WTC11 (cell line): ENCODE measurements around the gene DUSP1. TPM values are rescaled to one million over a fixed set of nuclear protein-coding genes. Genes with fewer than 3 reads are reported as not detected.

ENCODE experiments used
- ATAC-seq: fragments of 200-7000 bp; cut with Tn5 transposase; 2 replicates; pipeline ENCODE4 v1.10.0; 2021; ENCODE audit warnings: mild to moderate bottlenecking, moderate library complexity
- CTCF ChIA-PET: fragments of 300-600 bp; sonication (Branson Sonifier 250); formaldehyde crosslinking; loops from one replicate; lab custom pipeline; 2021; ENCODE audit warnings: antibody characterized with exemption; lab: Charles Lee
- POLR2A ChIA-PET: fragments of 350-600 bp; sonication (Branson Sonifier 250); formaldehyde crosslinking; loops from one replicate; lab custom pipeline; 2021; ENCODE audit warnings: antibody characterized with exemption; lab: Charles Lee
- DNase-seq: peaks from one replicate; pipeline ENCODE4 v3.0.0; 2021; ENCODE audit warnings: low spot score
- H3K27ac Mint-ChIP-seq: 2 replicates; pipeline ENCODE4 v1.8.0; 2021; ENCODE audit warnings: mixed read lengths
- H3K27me3 Mint-ChIP-seq: 2 replicates; pipeline ENCODE4 v1.8.0; 2021; ENCODE audit warnings: low read depth, mild to moderate bottlenecking, moderate library complexity, mixed read lengths
- H3K36me3 Mint-ChIP-seq: 2 replicates; pipeline ENCODE4 v1.8.0; 2021; ENCODE audit warnings: mixed read lengths
- H3K4me1 Mint-ChIP-seq: 2 replicates; pipeline ENCODE4 v1.8.0; 2022; ENCODE audit warnings: mixed read lengths
- H3K4me3 Mint-ChIP-seq: 2 replicates; pipeline ENCODE4 v1.8.0; 2021; ENCODE audit warnings: mild to moderate bottlenecking, moderate library complexity, mixed read lengths
- H3K9me3 Mint-ChIP-seq: 2 replicates; pipeline ENCODE4 v1.8.0; 2021; ENCODE audit warnings: mixed read lengths
- EMX1 ChIP-seq: fragments of 250-450 bp; sonication (Bioruptor Pico); IDR thresholded peaks from 2 replicates; pipeline ENCODE4 v1.8.0; 2021; ENCODE audit warnings: mild to moderate bottlenecking
- JAZF1 ChIP-seq: fragments of 250-450 bp; sonication (Bioruptor Pico); IDR thresholded peaks from 2 replicates; pipeline ENCODE4 v1.9.0; 2021; ENCODE audit warnings: moderate library complexity, mild to moderate bottlenecking, inconsistent platforms
- NFATC4 ChIP-seq: fragments of 250-450 bp; sonication (Bioruptor Pico); IDR thresholded peaks from 2 replicates; pipeline ENCODE4 v1.9.0; 2021; ENCODE audit warnings: mild to moderate bottlenecking
- NFE2L1 ChIP-seq: sonication (generic); formaldehyde crosslinking; IDR thresholded peaks from 2 replicates; pipeline ENCODE4 v1.8.1; 2023; ENCODE audit warnings: missing genetic modification reagents
- OVOL2 ChIP-seq: fragments of 250-450 bp; sonication (Bioruptor Pico); IDR thresholded peaks from 2 replicates; pipeline ENCODE4 v1.9.0; 2021; ENCODE audit warnings: mild to moderate bottlenecking, borderline replicate concordance
- PRRX2 ChIP-seq: fragments of 250-450 bp; sonication (Bioruptor Pico); IDR thresholded peaks from 2 replicates; pipeline ENCODE4 v1.8.0; 2021; ENCODE audit warnings: mild to moderate bottlenecking
- RORB ChIP-seq: fragments of 250-450 bp; sonication (Bioruptor Pico); IDR thresholded peaks from 2 replicates; pipeline ENCODE4 v1.9.0; 2021; ENCODE audit warnings: mild to moderate bottlenecking
- SP1 ChIP-seq: sonication (generic); formaldehyde crosslinking; conservative IDR thresholded peaks from 2 replicates; pipeline ENCODE4 v1.8.1; 2022; ENCODE audit warnings: missing genetic modification reagents
- TEAD1 ChIP-seq: sonication (generic); formaldehyde crosslinking; IDR thresholded peaks from 2 replicates; pipeline ENCODE4 v1.8.0; 2022; ENCODE audit warnings: mild to moderate bottlenecking, missing genetic modification reagents
- ZNF396 ChIP-seq: fragments of 250-450 bp; sonication (Bioruptor Pico); IDR thresholded peaks from 2 replicates; pipeline ENCODE4 v1.8.0; 2021; ENCODE audit warnings: mild to moderate bottlenecking, moderate library complexity, borderline replicate concordance
- total RNA-seq: library from RNA; stranded (reverse); gene quantifications from 3 replicates; pipeline ENCODE4 v1.2.3, GENCODE V29; 2021
- TF ChIP-seq, protein P1 (sequence below): sonication (generic); formaldehyde crosslinking; IDR thresholded peaks from 2 replicates; pipeline ENCODE4 v1.8.1; 2023; ENCODE audit warnings: mild to moderate bottlenecking, missing genetic modification reagents
- TF ChIP-seq, protein P2 (sequence below): sonication (generic); formaldehyde crosslinking; IDR thresholded peaks from 2 replicates; pipeline ENCODE4 v1.8.0; 2023; ENCODE audit warnings: missing genetic modification reagents, mild to moderate bottlenecking, borderline replicate concordance
- TF ChIP-seq, protein P3 (sequence below): fragments of 250-450 bp; sonication (Bioruptor Pico); IDR thresholded peaks from 2 replicates; pipeline ENCODE4 v1.9.0; 2021; ENCODE audit warnings: mild to moderate bottlenecking
- TF ChIP-seq, protein P4 (sequence below): sonication (generic); formaldehyde crosslinking; IDR thresholded peaks from 2 replicates; pipeline ENCODE4 v1.8.0; 2022; ENCODE audit warnings: mild to moderate bottlenecking, missing genetic modification reagents
- TF ChIP-seq, protein P5 (sequence below): sonication (generic); formaldehyde crosslinking; IDR thresholded peaks from 2 replicates; pipeline ENCODE4 v1.8.1; 2023; ENCODE audit warnings: mild to moderate bottlenecking, missing genetic modification reagents
- TF ChIP-seq, protein P6 (sequence below): fragments of 250-450 bp; sonication (Bioruptor Pico); conservative IDR thresholded peaks from 2 replicates; pipeline ENCODE4 v1.9.0; 2021; ENCODE audit warnings: mild to moderate bottlenecking

The DUSP1 gene
- total RNA-seq, 1 experiment from 2014 or later: 9.5 TPM

DNA sequence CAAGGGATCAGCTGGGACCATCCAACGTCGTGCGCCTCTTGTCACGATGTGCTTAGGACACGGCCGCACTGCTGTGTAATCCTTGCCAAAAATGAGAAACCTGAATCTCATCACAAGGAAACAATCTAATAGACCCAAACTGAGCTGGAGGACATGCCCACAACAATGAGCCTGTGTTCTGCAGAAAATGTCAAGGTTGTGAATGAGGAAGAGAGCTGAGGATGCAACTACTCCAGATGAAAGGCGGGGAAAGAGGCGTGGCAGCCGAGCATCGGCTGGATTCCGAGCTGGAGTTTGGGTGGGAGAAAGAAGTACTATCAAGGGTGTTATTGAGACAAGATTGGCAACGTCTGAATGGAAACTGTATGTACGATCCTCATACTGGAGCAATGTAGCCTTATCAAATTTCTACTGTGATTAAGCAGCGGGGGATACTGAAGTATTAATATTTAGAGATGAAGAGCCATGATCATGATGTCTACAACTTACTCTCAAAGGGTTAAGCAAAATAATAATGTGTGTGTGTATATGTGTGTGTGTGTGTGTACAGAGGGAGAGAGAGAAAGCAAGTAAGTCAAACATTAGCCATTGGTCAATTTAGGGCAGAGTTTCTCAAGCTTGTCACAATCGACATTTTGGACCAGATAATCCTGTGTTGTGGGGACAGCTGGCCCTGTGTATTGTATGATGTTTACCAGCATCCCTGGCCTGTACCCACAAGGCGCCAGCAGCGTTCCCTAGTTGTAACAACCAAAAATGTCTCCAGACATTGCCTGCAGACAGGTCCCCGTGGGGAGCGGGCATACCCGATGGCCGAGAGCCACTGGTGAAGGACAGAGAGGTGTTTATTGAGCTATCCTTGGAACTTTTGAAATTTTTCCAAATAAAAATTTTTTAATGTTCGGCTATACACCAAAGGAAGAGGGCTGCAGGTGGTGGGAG is 46.5 kb downstream of the DUSP1 start:
- POLR2A ChIA-PET: interaction anchor here (1.6 kb wide), 1 partner anchor 47 kb away, joined by 6 read pairs; the partner anchor contains the start of gene DUSP1
- no peaks in the 10 kb centered on the region for H3K36me3 Mint-ChIP-seq
- CTCF ChIA-PET: interaction anchor here (0.6 to 2.6 kb wide), 3 partner anchors 10 to 214 kb away, joined by 4 to 17 read pairs (median 4); no protein-coding TSS in a partner anchor

More for the DNA sequence above, 46.5 kb downstream of the DUSP1 start:
- Mint-ChIP-seq H3K4me1 (0 out of 2 replicates have a peak, but pooled peaks cover 2% of the 10 kb centered on the region), H3K9me3 (no peaks in the 10 kb centered on the region), H3K27ac (no peak overlapping the region), H3K27me3 (peaks cover 28% of the 10 kb centered on the region), H3K4me3 (no peak overlapping the region)
- no peak for DNase-seq
- TF ChIP-seq SP1 (CRISPR knock-in tag) (no peak), PRRX2 (CRISPR knock-in tag) (no peak), TEAD1 (CRISPR knock-in tag) (no peak), JAZF1 (CRISPR knock-in tag) (no peak), ZNF396 (CRISPR knock-in tag) (no peak), NFE2L1 (CRISPR knock-in tag) (no peak), RORB (CRISPR knock-in tag) (no peak), NFATC4 (CRISPR knock-in tag) (no peak), OVOL2 (no peak), EMX1 (CRISPR knock-in tag) (no peak)
- TF ChIP-seq, protein P1, sequence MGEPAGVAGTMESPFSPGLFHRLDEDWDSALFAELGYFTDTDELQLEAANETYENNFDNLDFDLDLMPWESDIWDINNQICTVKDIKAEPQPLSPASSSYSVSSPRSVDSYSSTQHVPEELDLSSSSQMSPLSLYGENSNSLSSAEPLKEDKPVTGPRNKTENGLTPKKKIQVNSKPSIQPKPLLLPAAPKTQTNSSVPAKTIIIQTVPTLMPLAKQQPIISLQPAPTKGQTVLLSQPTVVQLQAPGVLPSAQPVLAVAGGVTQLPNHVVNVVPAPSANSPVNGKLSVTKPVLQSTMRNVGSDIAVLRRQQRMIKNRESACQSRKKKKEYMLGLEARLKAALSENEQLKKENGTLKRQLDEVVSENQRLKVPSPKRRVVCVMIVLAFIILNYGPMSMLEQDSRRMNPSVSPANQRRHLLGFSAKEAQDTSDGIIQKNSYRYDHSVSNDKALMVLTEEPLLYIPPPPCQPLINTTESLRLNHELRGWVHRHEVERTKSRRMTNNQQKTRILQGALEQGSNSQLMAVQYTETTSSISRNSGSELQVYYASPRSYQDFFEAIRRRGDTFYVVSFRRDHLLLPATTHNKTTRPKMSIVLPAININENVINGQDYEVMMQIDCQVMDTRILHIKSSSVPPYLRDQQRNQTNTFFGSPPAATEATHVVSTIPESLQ (CRISPR knock-in tag): no peak
- TF ChIP-seq, protein P2, sequence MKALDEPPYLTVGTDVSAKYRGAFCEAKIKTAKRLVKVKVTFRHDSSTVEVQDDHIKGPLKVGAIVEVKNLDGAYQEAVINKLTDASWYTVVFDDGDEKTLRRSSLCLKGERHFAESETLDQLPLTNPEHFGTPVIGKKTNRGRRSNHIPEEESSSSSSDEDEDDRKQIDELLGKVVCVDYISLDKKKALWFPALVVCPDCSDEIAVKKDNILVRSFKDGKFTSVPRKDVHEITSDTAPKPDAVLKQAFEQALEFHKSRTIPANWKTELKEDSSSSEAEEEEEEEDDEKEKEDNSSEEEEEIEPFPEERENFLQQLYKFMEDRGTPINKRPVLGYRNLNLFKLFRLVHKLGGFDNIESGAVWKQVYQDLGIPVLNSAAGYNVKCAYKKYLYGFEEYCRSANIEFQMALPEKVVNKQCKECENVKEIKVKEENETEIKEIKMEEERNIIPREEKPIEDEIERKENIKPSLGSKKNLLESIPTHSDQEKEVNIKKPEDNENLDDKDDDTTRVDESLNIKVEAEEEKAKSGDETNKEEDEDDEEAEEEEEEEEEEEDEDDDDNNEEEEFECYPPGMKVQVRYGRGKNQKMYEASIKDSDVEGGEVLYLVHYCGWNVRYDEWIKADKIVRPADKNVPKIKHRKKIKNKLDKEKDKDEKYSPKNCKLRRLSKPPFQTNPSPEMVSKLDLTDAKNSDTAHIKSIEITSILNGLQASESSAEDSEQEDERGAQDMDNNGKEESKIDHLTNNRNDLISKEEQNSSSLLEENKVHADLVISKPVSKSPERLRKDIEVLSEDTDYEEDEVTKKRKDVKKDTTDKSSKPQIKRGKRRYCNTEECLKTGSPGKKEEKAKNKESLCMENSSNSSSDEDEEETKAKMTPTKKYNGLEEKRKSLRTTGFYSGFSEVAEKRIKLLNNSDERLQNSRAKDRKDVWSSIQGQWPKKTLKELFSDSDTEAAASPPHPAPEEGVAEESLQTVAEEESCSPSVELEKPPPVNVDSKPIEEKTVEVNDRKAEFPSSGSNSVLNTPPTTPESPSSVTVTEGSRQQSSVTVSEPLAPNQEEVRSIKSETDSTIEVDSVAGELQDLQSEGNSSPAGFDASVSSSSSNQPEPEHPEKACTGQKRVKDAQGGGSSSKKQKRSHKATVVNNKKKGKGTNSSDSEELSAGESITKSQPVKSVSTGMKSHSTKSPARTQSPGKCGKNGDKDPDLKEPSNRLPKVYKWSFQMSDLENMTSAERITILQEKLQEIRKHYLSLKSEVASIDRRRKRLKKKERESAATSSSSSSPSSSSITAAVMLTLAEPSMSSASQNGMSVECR (CRISPR knock-in tag): no peak
- TF ChIP-seq, protein P3, sequence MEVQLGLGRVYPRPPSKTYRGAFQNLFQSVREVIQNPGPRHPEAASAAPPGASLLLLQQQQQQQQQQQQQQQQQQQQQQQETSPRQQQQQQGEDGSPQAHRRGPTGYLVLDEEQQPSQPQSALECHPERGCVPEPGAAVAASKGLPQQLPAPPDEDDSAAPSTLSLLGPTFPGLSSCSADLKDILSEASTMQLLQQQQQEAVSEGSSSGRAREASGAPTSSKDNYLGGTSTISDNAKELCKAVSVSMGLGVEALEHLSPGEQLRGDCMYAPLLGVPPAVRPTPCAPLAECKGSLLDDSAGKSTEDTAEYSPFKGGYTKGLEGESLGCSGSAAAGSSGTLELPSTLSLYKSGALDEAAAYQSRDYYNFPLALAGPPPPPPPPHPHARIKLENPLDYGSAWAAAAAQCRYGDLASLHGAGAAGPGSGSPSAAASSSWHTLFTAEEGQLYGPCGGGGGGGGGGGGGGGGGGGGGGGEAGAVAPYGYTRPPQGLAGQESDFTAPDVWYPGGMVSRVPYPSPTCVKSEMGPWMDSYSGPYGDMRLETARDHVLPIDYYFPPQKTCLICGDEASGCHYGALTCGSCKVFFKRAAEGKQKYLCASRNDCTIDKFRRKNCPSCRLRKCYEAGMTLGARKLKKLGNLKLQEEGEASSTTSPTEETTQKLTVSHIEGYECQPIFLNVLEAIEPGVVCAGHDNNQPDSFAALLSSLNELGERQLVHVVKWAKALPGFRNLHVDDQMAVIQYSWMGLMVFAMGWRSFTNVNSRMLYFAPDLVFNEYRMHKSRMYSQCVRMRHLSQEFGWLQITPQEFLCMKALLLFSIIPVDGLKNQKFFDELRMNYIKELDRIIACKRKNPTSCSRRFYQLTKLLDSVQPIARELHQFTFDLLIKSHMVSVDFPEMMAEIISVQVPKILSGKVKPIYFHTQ (CRISPR knock-in tag): no peak
- TF ChIP-seq, protein P4, sequence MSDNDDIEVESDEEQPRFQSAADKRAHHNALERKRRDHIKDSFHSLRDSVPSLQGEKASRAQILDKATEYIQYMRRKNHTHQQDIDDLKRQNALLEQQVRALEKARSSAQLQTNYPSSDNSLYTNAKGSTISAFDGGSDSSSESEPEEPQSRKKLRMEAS (CRISPR knock-in tag): no peak
- TF ChIP-seq, protein P5, sequence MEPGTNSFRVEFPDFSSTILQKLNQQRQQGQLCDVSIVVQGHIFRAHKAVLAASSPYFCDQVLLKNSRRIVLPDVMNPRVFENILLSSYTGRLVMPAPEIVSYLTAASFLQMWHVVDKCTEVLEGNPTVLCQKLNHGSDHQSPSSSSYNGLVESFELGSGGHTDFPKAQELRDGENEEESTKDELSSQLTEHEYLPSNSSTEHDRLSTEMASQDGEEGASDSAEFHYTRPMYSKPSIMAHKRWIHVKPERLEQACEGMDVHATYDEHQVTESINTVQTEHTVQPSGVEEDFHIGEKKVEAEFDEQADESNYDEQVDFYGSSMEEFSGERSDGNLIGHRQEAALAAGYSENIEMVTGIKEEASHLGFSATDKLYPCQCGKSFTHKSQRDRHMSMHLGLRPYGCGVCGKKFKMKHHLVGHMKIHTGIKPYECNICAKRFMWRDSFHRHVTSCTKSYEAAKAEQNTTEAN (CRISPR knock-in tag): no peak
- TF ChIP-seq, protein P6, sequence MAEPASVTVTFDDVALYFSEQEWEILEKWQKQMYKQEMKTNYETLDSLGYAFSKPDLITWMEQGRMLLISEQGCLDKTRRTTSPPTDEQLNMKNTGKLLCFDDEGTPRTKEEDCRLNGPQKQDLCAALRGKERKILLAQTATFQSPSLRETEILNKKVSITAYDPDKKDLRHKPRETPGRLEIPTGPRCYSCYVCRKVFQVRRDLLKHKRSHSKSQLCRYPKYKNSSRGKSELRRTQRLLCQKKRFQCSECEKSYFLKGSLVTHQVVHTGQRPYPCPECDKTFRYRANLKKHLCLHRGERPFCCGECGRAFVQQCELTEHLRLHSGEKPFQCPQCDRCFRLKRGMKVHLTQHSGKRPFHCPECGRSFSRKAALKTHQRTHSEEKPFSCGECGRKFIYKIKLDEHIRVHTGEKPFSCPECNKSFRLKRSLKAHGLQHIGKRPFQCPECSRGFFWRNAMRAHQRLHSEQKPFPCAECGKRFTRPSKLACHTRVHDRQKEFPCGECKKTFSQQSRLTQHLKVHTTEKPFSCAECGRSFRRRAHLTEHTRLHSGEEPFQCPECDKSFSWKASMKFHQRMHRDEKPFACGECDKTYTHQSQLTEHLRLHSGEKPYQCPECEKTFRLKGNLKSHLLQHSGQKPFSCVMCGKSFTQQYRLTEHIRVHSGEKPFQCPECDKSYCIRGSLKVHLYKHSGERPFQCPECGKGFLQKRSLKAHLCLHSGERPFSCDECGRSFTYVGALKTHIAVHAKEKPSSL: no peak
- no peak for ATAC-seq
